Kidney tubule cell (primary cell): ENCODE results near the gene FAM110C.
A peak's percentile ranks its signal among the peaks of the same experiment; 100 is the strongest.

Source experiments
- DNase-seq: peaks from one replicate; pipeline ENCODE4 v3.0.0-alpha.2; 2018; ENCODE audit warnings: low spot score

The FAM110C gene, protein sequence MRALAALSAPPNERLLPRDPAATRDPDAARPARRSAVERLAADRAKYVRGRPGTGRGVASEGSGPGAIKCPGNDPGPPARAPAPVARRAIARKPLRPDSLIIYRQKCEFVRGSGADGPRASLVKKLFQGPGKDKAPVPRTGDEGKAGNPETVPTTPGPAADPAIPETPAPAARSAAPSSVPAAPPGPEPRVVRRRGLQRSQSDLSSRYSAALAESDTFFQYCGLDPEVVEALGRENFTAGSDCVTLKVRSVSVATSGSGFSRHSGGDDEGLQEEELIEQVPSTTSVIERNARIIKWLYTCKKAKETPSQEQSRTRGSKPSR

GRCh38 chr2:46471-47345, at the start of gene FAM110C:
Gene FAM110C (minus strand): TSS chr2:46505. CDS start chr2:46385, 120 bp downstream.
- DNase-seq = peak; percentile 96

- peak; percentile 18 for DNase-seq
Measured at GRCh38 chr2:92326-92725, 46.0 kb upstream of the FAM110C start.

- DNase-seq = no peak
Measured at GRCh38 chr2:90645-91312, 44.5 kb upstream of the FAM110C start.

DNA sequence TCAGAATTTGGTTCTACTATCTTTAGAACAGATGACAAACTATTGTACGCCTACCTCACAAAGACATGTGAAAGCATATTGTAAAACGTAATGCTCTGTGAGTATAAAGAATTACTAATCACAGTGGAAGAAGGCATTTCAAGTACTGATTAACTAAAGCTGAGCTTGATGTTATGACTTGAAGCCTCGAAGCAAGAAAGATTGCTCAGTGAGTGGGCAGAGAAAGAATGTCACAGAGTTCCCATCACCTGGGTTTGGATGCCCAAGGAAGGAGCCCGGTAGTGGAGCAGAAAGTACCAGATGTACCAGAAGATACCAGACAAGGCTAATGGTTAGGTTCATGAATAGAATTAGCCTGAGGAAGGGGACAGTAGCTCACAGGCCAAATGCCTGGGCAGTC, 39.5 kb upstream of the FAM110C start:
- peak; percentile 88 for DNase-seq

- peak; percentile 46 for DNase-seq
Measured at GRCh38 chr2:84121-84520, 37.8 kb upstream of the FAM110C start.

- DNase-seq = peak; percentile 62
Measured at GRCh38 chr2:80971-81736, 34.8 kb upstream of the FAM110C start.

- no peak for DNase-seq
Measured at GRCh38 chr2:80378-80777, 34.1 kb upstream of the FAM110C start.

DNA sequence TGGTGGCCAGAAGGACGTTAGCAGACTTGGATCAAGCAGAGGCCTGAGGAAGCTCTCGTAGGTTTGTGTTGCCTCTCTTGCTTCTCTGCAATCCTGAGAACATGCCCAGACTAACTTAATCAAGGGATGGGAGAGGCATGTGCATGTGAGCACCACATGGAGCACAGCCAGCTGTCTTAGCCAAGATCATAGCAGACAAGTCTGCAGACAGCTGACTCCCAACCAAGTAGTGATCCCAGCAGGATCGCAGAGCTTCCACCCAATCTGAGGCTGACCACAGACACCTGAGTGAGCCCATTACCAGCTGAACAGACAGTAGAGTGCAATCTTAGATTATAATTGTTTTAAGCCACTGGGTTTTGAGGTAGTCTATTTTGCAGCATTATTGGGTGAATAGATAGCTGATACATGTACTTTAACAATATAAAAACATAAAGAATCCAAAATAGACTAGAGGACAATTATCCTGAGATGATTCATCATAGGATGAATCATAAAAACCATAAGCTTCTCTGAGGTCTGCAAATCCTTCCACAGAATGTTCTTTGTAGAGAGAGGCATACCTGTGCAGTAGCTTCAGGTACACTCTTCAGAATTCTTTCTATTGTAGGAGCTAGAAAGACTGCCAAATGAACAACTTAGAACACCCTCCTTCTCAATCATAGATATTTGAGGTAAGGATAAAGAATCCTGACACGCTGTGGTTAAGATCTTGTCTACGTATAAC, 25.2 kb upstream of the FAM110C start:
- peak; percentile 67 for DNase-seq

GRCh38 chr2:69366-70344, 23.4 kb upstream of the FAM110C start:
- DNase-seq = peak; percentile 87

GRCh38 chr2:68637-69036, 22.3 kb upstream of the FAM110C start:
- peak; percentile 82 for DNase-seq

- DNase-seq = no peak
Measured at GRCh38 chr2:66853-67252, 20.5 kb upstream of the FAM110C start.

DNA sequence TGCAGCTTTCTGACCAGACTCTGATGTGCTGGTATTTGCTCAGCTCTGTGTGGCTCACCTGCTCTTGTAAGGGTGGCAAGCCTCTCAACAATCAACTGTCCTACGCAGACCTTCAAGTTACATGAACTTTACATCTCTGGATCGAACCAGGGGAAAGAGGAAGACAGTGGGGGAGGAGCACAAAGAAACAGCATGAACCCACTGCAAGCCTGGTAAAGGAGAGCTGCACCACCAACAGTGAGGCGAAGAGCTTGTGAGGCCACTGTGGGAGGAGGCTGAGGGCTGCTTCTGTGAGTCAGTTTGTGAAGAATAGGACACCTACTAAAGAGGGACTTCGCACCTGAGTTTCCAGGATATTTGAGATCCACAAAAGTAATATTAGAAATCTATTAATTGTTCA, 18.8 kb upstream of the FAM110C start:
- no peak for DNase-seq

- DNase-seq = peak; percentile 47
Measured at GRCh38 chr2:55587-56448, 9.5 kb upstream of the FAM110C start.

DNA sequence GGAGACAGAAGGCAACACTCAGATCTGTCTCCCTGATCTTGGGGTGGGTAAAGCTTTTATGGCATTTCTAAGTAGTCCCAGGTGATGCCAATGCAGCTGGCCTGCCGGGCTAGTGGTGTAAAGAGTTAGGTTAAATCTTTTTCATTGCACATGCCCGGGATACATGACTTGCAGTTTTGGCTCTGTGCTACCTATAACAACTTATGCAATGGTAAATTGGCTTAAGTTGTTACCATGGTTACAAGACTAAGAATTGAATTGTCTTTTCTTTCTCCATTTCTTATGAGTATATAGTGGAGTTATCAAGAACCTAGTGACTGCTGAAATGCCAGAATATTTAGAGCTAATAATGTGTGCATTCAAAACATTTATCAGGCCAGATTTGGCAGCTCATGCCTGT, 5.3 kb upstream of the FAM110C start:
- no peak for DNase-seq

DNA sequence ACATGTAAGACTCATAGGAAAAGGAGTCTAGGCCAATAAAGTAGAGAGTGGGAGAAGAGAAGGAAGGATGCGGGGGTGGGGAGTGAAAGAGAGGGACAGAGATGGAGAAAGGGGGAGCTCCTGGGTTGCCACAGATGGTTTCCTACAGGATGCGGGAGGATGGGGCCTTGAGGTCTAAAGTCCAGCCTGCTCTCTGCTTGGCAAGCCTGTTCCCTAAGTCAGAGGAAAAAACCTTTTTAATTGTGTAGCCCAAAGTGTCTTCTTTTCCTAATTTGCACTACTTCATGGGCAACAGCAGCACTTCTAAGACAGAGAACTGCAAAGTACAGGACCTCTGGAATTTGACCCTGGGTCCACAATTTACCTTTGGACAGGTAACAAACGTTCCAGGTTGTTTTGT, 1.4 kb upstream of the FAM110C start:
- peak; percentile 35 for DNase-seq

DNA sequence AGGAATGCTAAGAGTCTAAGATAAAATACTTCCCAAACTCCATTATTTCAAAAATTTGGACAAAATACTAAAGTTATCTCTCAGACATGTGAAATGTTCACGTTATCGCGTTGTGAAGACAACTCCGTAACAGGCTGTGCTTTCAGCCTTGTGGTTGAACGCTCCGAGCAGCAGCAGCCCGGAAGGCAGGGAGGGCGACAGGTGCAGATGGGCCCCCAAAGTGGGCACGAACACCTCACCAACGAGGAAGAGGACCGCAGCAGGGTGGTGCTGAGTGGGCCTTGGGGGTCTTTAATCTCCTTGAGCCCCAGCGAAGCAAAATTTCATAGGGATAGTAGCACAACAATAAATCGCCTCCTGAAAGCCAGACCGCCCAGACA, 1.0 kb upstream of the FAM110C start:
- no peak for DNase-seq

DNA sequence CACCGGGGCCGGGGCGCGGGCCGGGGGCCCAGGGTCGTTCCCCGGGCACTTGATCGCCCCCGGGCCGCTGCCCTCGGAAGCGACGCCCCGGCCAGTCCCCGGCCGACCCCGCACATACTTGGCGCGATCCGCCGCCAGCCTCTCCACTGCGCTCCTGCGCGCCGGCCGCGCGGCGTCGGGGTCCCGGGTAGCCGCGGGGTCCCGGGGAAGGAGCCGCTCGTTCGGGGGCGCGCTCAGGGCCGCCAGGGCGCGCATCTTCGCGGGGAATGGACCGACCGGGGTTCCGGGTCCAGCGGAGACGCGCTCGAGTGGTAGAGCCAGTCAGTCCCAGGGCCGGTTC, 204 bp downstream of the FAM110C start:
- no peak for DNase-seq

DNA sequence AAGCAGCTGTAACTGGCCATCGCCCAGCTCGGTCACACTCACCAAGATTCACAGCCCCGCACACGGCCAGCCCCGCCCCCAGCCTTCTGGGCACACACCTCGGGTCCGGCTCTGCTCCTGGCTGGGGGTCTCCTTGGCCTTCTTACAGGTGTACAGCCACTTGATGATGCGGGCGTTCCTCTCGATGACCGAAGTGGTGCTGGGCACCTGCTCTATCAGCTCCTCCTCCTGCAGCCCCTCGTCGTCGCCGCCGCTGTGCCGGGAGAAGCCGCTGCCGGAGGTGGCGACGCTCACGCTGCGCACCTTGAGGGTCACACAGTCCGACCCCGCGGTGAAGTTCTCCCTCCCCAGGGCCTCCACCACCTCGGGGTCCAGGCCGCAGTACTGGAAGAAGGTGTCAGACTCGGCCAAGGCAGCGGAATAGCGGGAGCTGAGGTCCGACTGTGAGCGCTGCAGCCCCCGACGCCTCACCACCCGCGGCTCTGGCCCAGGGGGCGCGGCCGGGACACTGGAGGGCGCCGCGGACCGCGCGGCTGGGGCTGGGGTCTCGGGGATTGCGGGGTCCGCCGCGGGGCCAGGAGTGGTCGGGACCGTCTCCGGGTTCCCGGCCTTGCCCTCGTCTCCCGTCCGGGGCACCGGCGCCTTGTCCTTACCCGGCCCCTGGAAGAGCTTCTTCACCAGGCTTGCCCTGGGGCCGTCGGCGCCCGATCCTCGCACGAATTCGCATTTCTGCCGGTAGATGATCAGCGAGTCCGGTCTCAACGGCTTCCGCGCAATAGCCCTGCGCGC, 769 bp downstream of the FAM110C start:
- DNase-seq = peak; percentile 25
